ENCODE data around the gene PAWR.

- TF ChIP-seq CTCF (optimal IDR thresholded peaks at IDR 0.05 in 1 of 3, IDR thresholded peaks at IDR 0.05 in 1 of 3, conservative IDR thresholded peaks at IDR 0.05 in 1 of 3; ENCODE audit: extremely low read depth in 1 of 3, insufficient read depth in 2 of 3, low read length in 3 of 3), result no peak
- TF ChIP-seq EZH2 (IDR thresholded peaks at IDR 0.05; ENCODE audit: low read length), result no peak
Measured at GRCh38 chr12:79535751-79536150, 155.0 kb downstream of the PAWR start.
